GM12878 (cell line): Measurements from ENCODE around the gene TCL1B. TPM values are rescaled to one million over a fixed set of nuclear protein-coding genes. Genes with fewer than 3 reads are reported as not detected.

ENCODE experiments used
- ATAC-seq: fragments of 200-7000 bp; cut with Tn5 transposase; 3 replicates; pipeline ENCODE4 v1.9.1; 2020; ENCODE audit warnings: mild to moderate bottlenecking, moderate library complexity
- BruUV-seq: library from RNA; stranded (reverse); fragments of 400-500 nt; replicated peaks from 2 replicates; lab custom pipeline; 2021; lab: Mats Ljungman, UMichigan
- CTCF ChIA-PET: fragments of 300-600 bp; sonication (Branson Sonifier 250); formaldehyde crosslinking; extraction: SDS; loops from one replicate; lab custom pipeline; 2021; ENCODE audit warnings: inconsistent platforms; lab: Yijun Ruan, JAX
- POLR2A ChIA-PET: fragments of 350-600 bp; formaldehyde crosslinking; extraction: SDS; loops from one replicate; lab custom pipeline; 2021; ENCODE audit warnings: inconsistent platforms; lab: Charles Lee
- RAD21 ChIA-PET: fragments of 300-600 bp; sonication (Branson Sonifier 250); formaldehyde crosslinking; loops from one replicate; lab custom pipeline; 2023; ENCODE audit warnings: antibody characterized with exemption; ENCODE audit not compliant: unreplicated experiment; lab: Charles Lee
- SMC1A ChIA-PET: fragments of 300-600 bp; sonication (Branson Sonifier 250); formaldehyde crosslinking; loops from one replicate; lab custom pipeline; 2023; ENCODE audit not compliant: unreplicated experiment, uncharacterized antibody; lab: Charles Lee
- DNase-seq: peaks from one replicate; pipeline ENCODE4 v3.0.0-alpha.2; 2011; ENCODE audit warnings: low read depth, low spot score
- FAIRE-seq: peaks from 3 replicates; lab custom pipeline; 2011; peaks lifted over from hg19 to GRCh38; lab: Jason Lieb, UNC
- H2AFZ ChIP-seq: 2 replicates; pipeline ENCODE4 v1.6.0; 2011; ENCODE audit warnings: low read depth, low read length, control low read depth; ENCODE audit not compliant: control insufficient read depth
- H3K27ac ChIP-seq: 2 replicates; pipeline ENCODE4 v1.5.1; 2011; ENCODE audit warnings: control low read depth; ENCODE audit not compliant: control insufficient read depth, insufficient read depth
- H3K27me3 ChIP-seq, 2 experiments: replicated peaks in 1 of 2; 2 replicates each; pipeline versions ENCODE4 v1.6.0 to v1.6.1; 2011; ENCODE audit warnings: low read length in 1 of 2; ENCODE audit not compliant: control insufficient read depth in 2 of 2, insufficient read depth in 2 of 2
- H3K36me3 ChIP-seq, 2 experiments: 2 replicates each; pipeline ENCODE4 v1.5.1; 2011; ENCODE audit warnings: low read length in 1 of 2; ENCODE audit not compliant: control insufficient read depth in 2 of 2, insufficient read depth in 2 of 2
- H3K4me1 ChIP-seq: 2 replicates; pipeline ENCODE4 v1.6.1; 2011; ENCODE audit warnings: mild to moderate bottlenecking, low read length, moderate library complexity, mixed read lengths; ENCODE audit not compliant: control insufficient read depth, insufficient read depth
- H3K4me2 ChIP-seq: 2 replicates; pipeline ENCODE4 v1.6.0; 2011; ENCODE audit warnings: control low read depth; ENCODE audit not compliant: control insufficient read depth, insufficient read depth
- H3K4me3 ChIP-seq: fragments of 200-600 bp; sonication (generic); 2 replicates; pipeline ENCODE4 v1.5.1; 2016
- H3K79me2 ChIP-seq: 2 replicates; pipeline ENCODE4 v1.6.0; 2011; ENCODE audit warnings: low read length; ENCODE audit not compliant: control insufficient read depth, insufficient read depth
- H3K9ac ChIP-seq: 2 replicates; pipeline ENCODE4 v1.8.0; 2011; ENCODE audit warnings: low read length, control low read depth, mixed read lengths; ENCODE audit not compliant: control insufficient read depth, insufficient read depth
- H3K9me3 ChIP-seq: replicated peaks from 3 replicates; pipeline ENCODE4 v1.5.1; 2011; ENCODE audit warnings: mild to moderate bottlenecking, low read length; ENCODE audit not compliant: control insufficient read depth, insufficient read depth
- H4K20me1 ChIP-seq: 2 replicates; pipeline ENCODE4 v1.6.0; 2011; ENCODE audit not compliant: control insufficient read depth, insufficient read depth
- CBX3 ChIP-seq: fragments of 200-600 bp; sonication (generic); IDR thresholded peaks from 2 replicates; pipeline ENCODE4 v1.6.1; 2016; ENCODE audit warnings: low read depth, borderline replicate concordance
- HDAC6 ChIP-seq: fragments of 200-600 bp; sonication (generic); IDR thresholded peaks from one replicate; pipeline ENCODE4 v1.8.0; 2017; ENCODE audit warnings: antibody characterized with exemption; ENCODE audit not compliant: unreplicated experiment
- KAT2A ChIP-seq: conservative IDR thresholded peaks from 2 replicates; pipeline ENCODE4 v1.6.1; 2011; ENCODE audit warnings: low read depth, low read length; ENCODE audit not compliant: control insufficient read depth
- MLLT1 ChIP-seq: fragments of 450-650 bp; IDR thresholded peaks from 2 replicates; pipeline ENCODE4 v1.6.1; 2016; ENCODE audit warnings: mild to moderate bottlenecking
- PAX8 ChIP-seq: fragments of 450-650 bp; IDR thresholded peaks from 2 replicates; pipeline ENCODE4 v1.6.1; 2017; ENCODE audit warnings: mild to moderate bottlenecking, moderate library complexity
- PRDM15 ChIP-seq: fragments of 450-650 bp; formaldehyde crosslinking; IDR thresholded peaks from 2 replicates; pipeline ENCODE4 v1.4.0; 2020; ENCODE audit warnings: mild to moderate bottlenecking, moderate library complexity
- RBBP5 ChIP-seq: fragments of 200-600 bp; sonication (generic); conservative IDR thresholded peaks from 2 replicates; pipeline ENCODE4 v1.6.1; 2016
- SKIL ChIP-seq: fragments of 450-650 bp; IDR thresholded peaks from 2 replicates; pipeline ENCODE4 v1.6.1; 2017; ENCODE audit warnings: mild to moderate bottlenecking, low read depth, inconsistent platforms; ENCODE audit not compliant: poor library complexity, severe bottlenecking
- SRF ChIP-seq, 2 experiments: IDR thresholded peaks; 2 replicates each; pipeline ENCODE4 v1.6.1; 2011; ENCODE audit warnings: low read depth in 2 of 2, low read length in 2 of 2, mild to moderate bottlenecking in 1 of 2, moderate library complexity in 1 of 2
- ZNF207 ChIP-seq: fragments of 450-650 bp; IDR thresholded peaks from 2 replicates; pipeline ENCODE4 v1.6.1; 2014; ENCODE audit warnings: antibody characterized with exemption, mild to moderate bottlenecking, borderline replicate concordance
- ZNF384 ChIP-seq: IDR thresholded peaks from 2 replicates; pipeline ENCODE4 v1.6.1; 2012; ENCODE audit warnings: low read depth, mild to moderate bottlenecking, low read length, improper control_type of control experiment, borderline replicate concordance
- WGBS: methylation state at CpG from one replicate; pipeline ENCODE4 v1.1.6; 2016; ENCODE audit warnings: low lambda C conversion rate; ENCODE audit not compliant: insufficient replicate concordance, insufficient coverage; ENCODE audit errors: missing lambda C conversion rate; 5-methylcytosine and 5-hydroxymethylcytosine counted together
- in situ Hi-C: fragments of 300-500 bp; cut with MboI; formaldehyde crosslinking; loops from 9 replicates; pipeline ENCODE4 v1.14.3; 2018; ENCODE audit warnings: mixed read lengths
- intact Hi-C: fragments of 100-400 bp; cut with micrococcal nuclease; formaldehyde crosslinking; loops from one replicate; pipeline ENCODE4 v1.14.2; 2022; ENCODE audit not compliant: unreplicated experiment
- polyA plus RNA-seq, 11 experiments: library from polyadenylated mRNA; depleted of rRNA in 4 of 11; unstranded in 6 of 11; stranded (reverse) in 5 of 11; fragments of >200 nt; fragmentation: Nextera tagmentation in 4 of 11; fragmentation: Illumina TruSeq in 1 of 11; extraction: Ambion mirVana in 4 of 11; extraction: Trizol in 1 of 11; gene quantifications; 1 replicate in 1 of 11; 2 replicates in 10 of 11; pipeline versions ENCODE4 v1.2.1 to v1.2.3, GENCODE V29; 2011 to 2016; ENCODE audit warnings: inconsistent platforms in 2 of 11, missing spikeins in 2 of 11, low read depth in 1 of 11
- total RNA-seq, 4 experiments: library from RNA; depleted of rRNA in 3 of 4; stranded (reverse); fragments of >200 nt in 3 of 4; fragmentation: Illumina TruSeq in 1 of 4; extraction: Trizol in 1 of 4; gene quantifications; 2 replicates each; pipeline versions ENCODE4 v1.2.1 to v1.2.3, GENCODE V29; 2013 to 2021

TCL1B gene
- total and polyA plus RNA-seq, 10 of the 15 experiments (the other 5 are each of a cell fraction or from before 2014, with no cell fraction given) = 0.10 to 0.18 (median 0.13) TPM; not detected in 6

- TF ChIP-seq PRDM15 (no peak), CBX3 (no peak), KAT2A (no peak), ZNF384 (no peak), HDAC6 (no peak), SRF (IDR thresholded peaks at IDR 0.05; ENCODE audit: low read depth in 2 of 2, low read length in 2 of 2) (no peak), PAX8 (no peak), RBBP5 (no peak)
Measured at GRCh38 chr14:95689441-95689840, 3.2 kb downstream of the TCL1B start (continued).

GRCh38 chr14:95690815-95691214 lies 4.6 kb downstream of the TCL1B start:
- no peaks in the 10 kb centered on the region for H3K36me3 ChIP-seq
- TF ChIP-seq MLLT1 (no peak), ZNF207 (no peak), SKIL (no peak)
- TF ChIP-seq, all 136 proteins: peak for 0
- BruUV-seq = no TSS peak
- no peaks in the 10 kb centered on the region for H3K9me3 ChIP-seq
- RAD21 ChIA-PET = no interaction called here
- no peak overlapping the region for H3K27ac ChIP-seq
- 89% methylated on average over 10 of the region's 10 CpGs for WGBS
- H3K27me3 ChIP-seq = no peaks in the 10 kb centered on the region
- no peak overlapping the region for H3K4me3 ChIP-seq
- H3K9ac ChIP-seq = no peak overlapping the region
- CTCF ChIA-PET = interaction anchor here (1.5 kb wide), 1 partner anchor 131 kb away, joined by 3 read pairs; no protein-coding TSS in a partner anchor
- POLR2A ChIA-PET = no interaction called here
- H3K4me1 ChIP-seq = peaks cover under 1% of the 10 kb centered on the region; the same call in 1 of the 2 replicates
- SMC1A ChIA-PET = interaction anchor here (0.6 to 1.1 kb wide), 2 partner anchors 81 to 481 kb away, joined by 3 read pairs; no protein-coding TSS in a partner anchor
- H4K20me1 ChIP-seq = no peaks in the 10 kb centered on the region
- no peak overlapping the region for H3K4me2 ChIP-seq
- no peak overlapping the region for H2AFZ ChIP-seq
- no peak for FAIRE-seq
- intact Hi-C loops (no loop called here), in situ Hi-C loops (no loop called here)
- no peaks in the 10 kb centered on the region for H3K79me2 ChIP-seq
- no peak for ATAC-seq
- DNase-seq = no peak
